Left ventricle myocardium inferior (tissue), 1 donor: ENCODE measurements around the gene CRKL. TPM values are rescaled to one million over a fixed set of nuclear protein-coding genes. Genes with fewer than 3 reads are reported as not detected.

Experiments
- DNase-seq: peaks from one replicate; pipeline ENCODE4 v3.0.0-alpha.2; 2020
- H3K27ac ChIP-seq: fragments of 200-600 bp; replicated peaks from 2 replicates; pipeline ENCODE4 v1.8.0; 2021
- H3K27me3 ChIP-seq: fragments of 200-600 bp; 2 replicates; pipeline ENCODE4 v1.8.0; 2021; ENCODE audit warnings: low read depth
- H3K36me3 ChIP-seq: fragments of 200-600 bp; 2 replicates; pipeline ENCODE4 v1.8.0; 2021
- H3K4me1 ChIP-seq: fragments of 200-600 bp; 2 replicates; pipeline ENCODE4 v1.8.0; 2021
- H3K4me3 ChIP-seq: fragments of 200-600 bp; 2 replicates; pipeline ENCODE4 v1.8.0; 2021; ENCODE audit warnings: mild to moderate bottlenecking, moderate library complexity
- H3K9me3 ChIP-seq: fragments of 200-600 bp; replicated peaks from 2 replicates; pipeline ENCODE4 v1.8.0; 2021
- CTCF ChIP-seq: fragments of 200-600 bp; IDR thresholded peaks from 2 replicates; pipeline ENCODE4 v1.8.0; 2021; ENCODE audit warnings: antibody characterized with exemption, mild to moderate bottlenecking, borderline replicate concordance
- intact Hi-C: fragments of 100-400 bp; cut with micrococcal nuclease; formaldehyde crosslinking; loops from one replicate; pipeline ENCODE4 v1.11.0; 2022
- total RNA-seq: library from RNA; stranded (reverse); fragmentation: NEBNext Ultra II Directional; extraction: Animal tissue kit (Norgen Biotek cat#: 25700); gene quantifications from one replicate; pipeline ENCODE4 v1.2.1, GENCODE V29; 2021
- donor health status: DM: no; HTN: yes; CAD: no; lungs with severe emphysema.

CRKL gene
- total RNA-seq, 1 donor from 2014 or later, result 52.6 TPM

- Histone ChIP-seq H3K9me3 (no peaks in the 10 kb centered on the region), H3K4me1 (peaks cover 49% of the 10 kb centered on the region), H3K27ac (peak overlapping the region; percentile 99), H3K4me3 (peak overlapping the region; percentile 75), H3K27me3 (no peaks in the 10 kb centered on the region), H3K36me3 (peaks cover 37% of the 10 kb centered on the region)
- intact Hi-C loops, result no loop called here
- no peak for TF ChIP-seq CTCF
- no peak for DNase-seq
Observed at GRCh38 chr22:21000207-21000986, 83.2 kb downstream of the CRKL start.

- Histone ChIP-seq H3K4me3 (peak overlapping the region; percentile 75), H3K27me3 (no peaks in the 10 kb centered on the region), H3K27ac (peak overlapping the region; percentile 99), H3K9me3 (no peaks in the 10 kb centered on the region), H3K4me1 (peaks cover 49% of the 10 kb centered on the region), H3K36me3 (peaks cover 34% of the 10 kb centered on the region)
- no peak for TF ChIP-seq CTCF
- intact Hi-C loops, result no loop called here
- no peak for DNase-seq
Observed at GRCh38 chr22:21000987-21001600, 83.9 kb downstream of the CRKL start.

- intact Hi-C loops, result no loop called here
- DNase-seq, result peak; percentile 98
- H3K4me3 ChIP-seq, result peak within 1 kb of the TSS; percentile 75
- H3K36me3 ChIP-seq, result peaks cover 32% of the 10 kb centered on the region
- no peaks in the 10 kb centered on the region for H3K9me3 ChIP-seq
- peak within 1 kb of the TSS; percentile 99 for H3K27ac ChIP-seq
- no peak for TF ChIP-seq CTCF
- peaks cover 49% of the 10 kb centered on the region for H3K4me1 ChIP-seq
- no peaks in the 10 kb centered on the region for H3K27me3 ChIP-seq
Observed at GRCh38 chr22:21001601-21002325, 84.6 kb downstream of the CRKL start, which contains the start of gene THAP7. TSS of gene THAP7 (minus strand) at chr22:21002118. CDS start at chr22:21001911, 207 bp downstream.

Other genes with a start within 250 kb of the CRKL start
- 0.16 TPM for gene SERPIND1, start 143.3 kb upstream of the CRKL start, total RNA-seq
- gene PI4KA, start 58.6 kb upstream of the CRKL start, total RNA-seq, result 40.5 TPM
- 25.8 TPM for gene SNAP29, start 58.4 kb upstream of the CRKL start, total RNA-seq
- gene AIFM3, start 49.8 kb downstream of the CRKL start, total RNA-seq, result 0.47 TPM
- 18.1 TPM for gene LZTR1, start 64.9 kb downstream of the CRKL start, total RNA-seq
- 17.8 TPM for gene THAP7, start 84.7 kb downstream of the CRKL start, total RNA-seq
- 3.5 TPM for gene P2RX6, start 97.8 kb downstream of the CRKL start, total RNA-seq
- 0.25 TPM for gene SLC7A4, start 115.2 kb downstream of the CRKL start, total RNA-seq
- not detected for gene LRRC74B, start 128.5 kb downstream of the CRKL start, total RNA-seq